Bronchial epithelial cell (primary cell): Measurements from ENCODE around the gene LLGL1. TPM values are rescaled to one million over a fixed set of nuclear protein-coding genes. Genes with fewer than 3 reads are reported as not detected.

ENCODE experiments used
- DNase-seq: peaks from one replicate; pipeline ENCODE4 v3.0.0-alpha.2; 2010; ENCODE audit warnings: low read depth
- FAIRE-seq: peaks from 2 replicates; lab custom pipeline; 2011; peaks lifted over from hg19 to GRCh38; lab: Jason Lieb, UNC
- H3K27me3 ChIP-seq: 2 replicates; pipeline ENCODE4 v1.5.1; 2011; ENCODE audit warnings: low read length; ENCODE audit not compliant: control insufficient read depth, insufficient read depth
- H3K36me3 ChIP-seq: 2 replicates; pipeline ENCODE4 v1.5.1; 2011; ENCODE audit warnings: low read length; ENCODE audit not compliant: control insufficient read depth, insufficient read depth
- H3K4me3 ChIP-seq: 2 replicates; pipeline ENCODE4 v1.5.1; 2011; ENCODE audit warnings: mild to moderate bottlenecking, low read depth, low read length, control low read depth
- total RNA-seq: library from RNA; depleted of rRNA; stranded (reverse); fragments of >200 nt; gene quantifications from 2 replicates; pipeline ENCODE4 v1.2.1, GENCODE V29; 2014
- TF ChIP-seq, protein P1 (sequence below): IDR thresholded peaks from 2 replicates; pipeline ENCODE4 v1.5.1; 2011; ENCODE audit warnings: mild to moderate bottlenecking, moderate library complexity, low read length, control low read depth, inconsistent platforms; ENCODE audit not compliant: insufficient read depth, severe bottlenecking

LLGL1 gene
- total RNA-seq, 1 donor from 2014 or later, result 20.0 TPM

- Histone ChIP-seq H3K27me3 (no peaks in the 10 kb centered on the region), H3K36me3 (no peaks in the 10 kb centered on the region), H3K4me3 (peak overlapping the region; percentile 15)
- TF ChIP-seq, protein P1, sequence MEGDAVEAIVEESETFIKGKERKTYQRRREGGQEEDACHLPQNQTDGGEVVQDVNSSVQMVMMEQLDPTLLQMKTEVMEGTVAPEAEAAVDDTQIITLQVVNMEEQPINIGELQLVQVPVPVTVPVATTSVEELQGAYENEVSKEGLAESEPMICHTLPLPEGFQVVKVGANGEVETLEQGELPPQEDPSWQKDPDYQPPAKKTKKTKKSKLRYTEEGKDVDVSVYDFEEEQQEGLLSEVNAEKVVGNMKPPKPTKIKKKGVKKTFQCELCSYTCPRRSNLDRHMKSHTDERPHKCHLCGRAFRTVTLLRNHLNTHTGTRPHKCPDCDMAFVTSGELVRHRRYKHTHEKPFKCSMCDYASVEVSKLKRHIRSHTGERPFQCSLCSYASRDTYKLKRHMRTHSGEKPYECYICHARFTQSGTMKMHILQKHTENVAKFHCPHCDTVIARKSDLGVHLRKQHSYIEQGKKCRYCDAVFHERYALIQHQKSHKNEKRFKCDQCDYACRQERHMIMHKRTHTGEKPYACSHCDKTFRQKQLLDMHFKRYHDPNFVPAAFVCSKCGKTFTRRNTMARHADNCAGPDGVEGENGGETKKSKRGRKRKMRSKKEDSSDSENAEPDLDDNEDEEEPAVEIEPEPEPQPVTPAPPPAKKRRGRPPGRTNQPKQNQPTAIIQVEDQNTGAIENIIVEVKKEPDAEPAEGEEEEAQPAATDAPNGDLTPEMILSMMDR, result no peak
- DNase-seq (no peak), FAIRE-seq (no peak)
These were observed 881 bp upstream of the LLGL1 start for GRCh38 chr17:18224387-18225120.

GRCh38 chr17:18225642-18226283 is 328 bp downstream of the LLGL1 start:
- TF ChIP-seq, protein P1, result no peak
- H3K4me3 ChIP-seq, result peak overlapping the region; percentile 54
- FAIRE-seq (no peak), DNase-seq (no peak)
- H3K27me3 ChIP-seq, result no peaks in the 10 kb centered on the region
- H3K36me3 ChIP-seq, result no peaks in the 10 kb centered on the region

- TF ChIP-seq, protein P1, result no peak
- FAIRE-seq, result no peak
- no peak for DNase-seq
These were observed 980 bp downstream of the LLGL1 start for GRCh38 chr17:18226284-18226945.

DNA sequence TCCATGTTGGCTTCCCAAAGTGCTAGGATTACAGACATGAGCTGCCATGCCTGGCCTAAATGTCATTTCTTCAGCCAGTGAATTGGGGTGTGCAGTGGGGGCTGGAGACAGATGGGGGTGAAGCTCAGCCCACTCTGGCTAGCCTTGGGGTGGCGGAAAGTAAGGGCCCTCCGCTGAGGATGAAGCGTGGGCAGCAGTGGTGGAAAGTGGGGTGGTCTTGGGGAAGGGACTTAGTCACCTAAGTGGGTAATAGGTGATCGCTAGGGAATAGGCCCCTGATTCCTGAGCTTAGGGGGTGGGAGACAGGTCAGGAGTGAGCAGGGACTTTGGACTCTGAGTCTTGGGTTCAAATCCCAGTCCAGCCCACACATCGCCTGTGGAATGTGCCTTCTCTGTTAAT is 2.2 kb downstream of the LLGL1 start:
- FAIRE-seq, result no peak
- Histone ChIP-seq H3K36me3 (peaks cover under 1% of the 10 kb centered on the region), H3K27me3 (no peaks in the 10 kb centered on the region), H3K4me3 (no peak overlapping the region)
- TF ChIP-seq, protein P1, result no peak
- no peak for DNase-seq

More at GRCh38 chr17:18226284-18226945, 980 bp downstream of the LLGL1 start:
- H3K4me3 ChIP-seq, result peak overlapping the region; percentile 54
- no peaks in the 10 kb centered on the region for H3K27me3 ChIP-seq
- no peaks in the 10 kb centered on the region for H3K36me3 ChIP-seq

- no peak for DNase-seq
- TF ChIP-seq, protein P1, result no peak
- H3K36me3 ChIP-seq, result peaks cover 4% of the 10 kb centered on the region
- no peak overlapping the region for H3K4me3 ChIP-seq
- no peaks in the 10 kb centered on the region for H3K27me3 ChIP-seq
- FAIRE-seq, result no peak
These were observed 2.8 kb downstream of the LLGL1 start for GRCh38 chr17:18228176-18228682.
